Limb (tissue), 2 donors: ENCODE measurements around the gene TYW1.
"Not testable (repeated sequence)": the region's sequence is repeated elsewhere in the genome, so short reads cannot be mapped to it uniquely, and the experiment has no call there.

Experiments
- DNase-seq, 2 donors: peaks; one replicate each; pipeline ENCODE4 v3.0.0-alpha.2; 2016; ENCODE audit errors: extremely low spot score in 2 of 2

The TYW1 gene

GRCh38 chr7:66994051-66994450 is 2.6 kb upstream of the TYW1 start:
- not testable (repeated sequence) for DNase-seq

- peak; percentile 40 to 54 for DNase-seq
Measured at GRCh38 chr7:66994691-66995049, 2.0 kb upstream of the TYW1 start.

- DNase-seq = peak; percentile 91 to 96
Measured at GRCh38 chr7:66995050-66995776, 1.4 kb upstream of the TYW1 start, which contains the start of gene SBDS. SBDS (minus strand) TSS chr7:66995586; CDS start chr7:66995417, 169 bp downstream.

DNA sequence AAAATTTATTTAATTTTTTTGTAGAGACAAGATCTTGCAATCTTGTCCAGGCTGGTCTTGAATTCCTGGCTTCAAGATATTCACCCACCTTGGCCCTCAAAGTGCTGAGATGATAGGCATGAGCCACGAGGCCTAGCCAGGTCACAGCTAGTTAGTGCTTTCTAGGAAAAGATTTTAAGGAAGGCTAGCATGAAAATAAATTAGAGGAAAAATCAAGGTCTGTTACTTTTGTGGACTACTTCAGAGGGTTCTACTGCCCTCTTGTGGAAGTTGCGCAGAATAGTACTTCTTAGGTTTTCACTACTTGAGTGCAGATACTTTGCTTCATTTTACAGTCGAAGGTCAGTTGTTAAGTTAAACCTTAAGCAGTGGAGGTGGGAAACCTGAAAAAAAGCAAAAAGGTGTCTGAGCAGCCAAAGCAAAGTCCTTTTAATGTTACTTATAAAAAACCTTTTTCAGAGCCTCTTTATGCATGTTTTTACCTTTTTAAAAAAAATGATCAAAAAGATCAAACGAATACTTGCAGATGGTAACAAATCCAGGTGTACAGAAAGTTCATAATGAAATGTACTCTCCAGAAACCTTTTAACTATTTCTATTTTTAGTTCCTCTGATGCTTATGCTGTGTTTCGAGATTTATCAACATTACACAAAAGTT is 4.1 kb downstream of the TYW1 start:
- peak in 1 of 2 donors; percentile 26 for DNase-seq

DNA sequence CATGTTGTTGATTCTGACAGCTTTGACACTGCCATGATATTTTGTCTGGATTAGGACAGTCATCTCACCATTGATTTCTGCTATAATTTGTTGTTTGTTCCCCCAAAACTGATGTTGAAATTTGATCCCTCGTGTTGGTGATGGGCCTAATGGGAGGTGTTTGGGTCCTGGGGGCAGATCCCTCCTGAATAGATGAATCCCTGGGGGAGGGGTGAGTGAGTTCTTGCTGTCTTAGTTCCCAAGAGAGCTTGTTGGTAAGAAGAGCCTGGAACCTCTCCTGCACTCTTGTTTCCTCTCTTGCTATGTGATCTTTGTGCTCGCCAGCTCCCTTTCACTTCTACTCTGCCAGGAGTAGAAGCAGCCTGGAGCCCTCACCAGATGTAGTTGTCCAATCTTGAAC is 7.5 kb downstream of the TYW1 start:
- not testable (repeated sequence) for DNase-seq

DNA sequence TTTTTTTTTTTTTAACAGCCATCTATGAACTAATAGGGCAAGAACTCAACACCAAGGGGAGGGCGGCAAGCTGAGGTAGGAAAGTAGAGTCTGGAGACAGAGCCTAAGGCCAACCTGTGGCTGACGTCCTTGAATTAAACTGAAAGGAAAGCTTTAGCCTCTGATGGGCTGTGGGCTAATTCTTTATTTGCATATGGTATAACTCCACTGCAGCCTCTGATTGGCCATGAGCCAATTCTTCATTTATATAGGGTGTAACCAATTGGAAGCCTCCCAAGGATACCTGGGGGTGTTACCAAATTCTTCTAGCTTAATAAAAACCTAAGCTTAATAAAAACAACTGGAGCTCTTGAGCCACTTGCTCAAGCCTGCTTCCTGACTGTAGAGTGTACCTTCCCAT is 10.3 kb downstream of the TYW1 start:
- DNase-seq = no peak

- no peak for DNase-seq
Measured at GRCh38 chr7:67008260-67008659, 11.6 kb downstream of the TYW1 start.

GRCh38 chr7:67009677-67010076 is 13.0 kb downstream of the TYW1 start:
- DNase-seq = not testable (repeated sequence)

DNA sequence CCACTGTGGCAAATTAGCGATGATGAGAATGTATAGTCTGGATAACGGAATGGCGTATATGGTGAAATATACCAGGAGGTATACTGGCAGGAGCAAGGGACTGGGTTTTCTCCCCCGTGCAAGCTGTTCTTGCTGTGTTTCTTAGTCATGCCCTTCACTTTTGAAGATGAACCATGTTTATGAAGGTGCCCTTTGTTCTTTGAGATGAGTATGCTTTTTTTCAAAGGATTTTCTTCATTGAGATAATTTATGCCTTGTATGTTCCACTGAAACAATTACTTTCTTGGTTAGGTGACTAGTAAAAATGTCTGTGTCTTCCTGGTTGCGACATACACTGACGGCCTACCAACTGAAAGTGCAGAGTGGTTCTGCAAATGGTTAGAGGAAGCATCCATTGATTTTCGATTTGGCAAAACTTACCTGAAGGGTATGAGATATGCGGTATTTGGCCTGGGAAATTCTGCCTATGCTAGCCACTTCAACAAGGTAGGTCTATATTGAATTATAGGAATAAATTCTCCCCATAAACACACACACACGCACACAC is 17.5 kb downstream of the TYW1 start:
- not testable (repeated sequence) for DNase-seq

DNA sequence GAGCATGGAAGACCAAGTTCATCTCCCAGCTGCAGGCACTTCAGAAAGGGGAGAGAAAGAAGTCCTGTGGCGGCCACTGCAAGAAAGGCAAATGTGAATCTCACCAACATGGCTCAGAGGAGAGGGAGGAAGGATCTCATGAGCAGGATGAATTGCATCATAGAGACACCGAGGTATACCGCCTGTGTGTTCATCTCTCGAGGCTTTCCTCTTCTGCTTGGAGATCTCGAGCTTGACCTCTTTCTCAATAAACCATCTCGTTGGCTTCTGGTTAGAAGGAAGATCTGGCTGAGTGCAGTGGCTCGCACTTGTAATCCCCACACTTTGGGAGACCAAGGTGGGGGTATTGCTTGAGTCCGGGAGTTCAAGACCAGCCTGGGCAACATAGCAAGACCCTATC is 21.3 kb downstream of the TYW1 start:
- not testable (repeated sequence) for DNase-seq

DNA sequence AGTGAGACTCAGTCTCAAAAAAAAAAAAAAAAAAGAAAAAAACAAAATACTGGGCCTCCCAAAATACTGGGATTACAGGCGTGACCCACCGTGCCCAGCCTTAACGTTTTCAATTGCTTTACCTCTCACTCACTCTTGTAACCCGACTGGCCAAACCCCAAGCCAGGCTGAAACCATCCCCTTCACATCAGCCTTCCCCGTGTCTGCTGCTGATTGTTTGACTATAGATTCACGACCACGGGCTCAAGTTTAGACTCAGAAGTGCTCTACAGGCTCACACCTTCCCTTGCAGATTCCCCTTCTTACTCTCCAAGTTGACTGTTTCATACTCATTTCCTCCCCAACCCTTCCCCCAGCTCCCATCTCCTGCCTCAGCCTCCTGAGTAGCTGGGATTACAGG is 22.3 kb downstream of the TYW1 start:
- no peak for DNase-seq

DNA sequence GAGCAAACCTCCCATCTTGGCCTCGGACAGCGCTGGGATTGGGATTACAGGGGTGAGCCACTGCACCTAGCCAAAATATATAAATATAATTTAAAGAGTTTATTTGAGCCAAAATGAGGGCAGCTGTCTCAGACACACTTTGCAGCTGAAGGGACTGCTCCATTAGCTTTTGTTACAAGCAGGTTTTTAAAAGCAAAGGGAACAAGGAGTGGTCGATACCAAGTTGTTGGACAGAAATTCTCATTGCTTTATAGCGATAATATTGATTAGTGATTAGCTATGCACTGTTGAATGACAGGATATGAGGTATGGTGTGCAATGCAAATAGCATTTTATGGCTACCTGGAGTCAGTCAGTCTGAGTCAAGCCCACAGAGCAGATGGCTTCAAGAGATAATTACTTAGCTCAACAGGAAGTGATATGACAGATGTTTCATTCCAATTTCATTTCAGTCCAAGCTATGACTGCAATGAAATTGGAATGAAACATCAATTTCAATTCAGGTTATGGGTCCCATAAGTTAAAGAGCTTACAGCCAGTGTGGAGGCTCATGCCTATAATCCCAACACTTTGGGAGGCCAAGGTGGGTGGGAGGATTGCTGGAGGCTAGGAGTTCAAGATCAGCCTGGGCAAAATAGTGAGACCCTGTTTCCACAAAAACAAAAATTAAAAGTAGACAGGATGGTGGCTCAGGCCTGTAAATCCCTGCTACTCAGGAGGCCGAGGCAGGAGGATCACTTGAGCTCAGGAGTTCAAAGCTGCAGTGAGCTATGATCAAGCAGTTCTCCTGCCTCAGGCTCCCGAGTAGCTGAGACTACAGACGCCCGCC is 23.1 kb downstream of the TYW1 start:
- no peak for DNase-seq

DNA sequence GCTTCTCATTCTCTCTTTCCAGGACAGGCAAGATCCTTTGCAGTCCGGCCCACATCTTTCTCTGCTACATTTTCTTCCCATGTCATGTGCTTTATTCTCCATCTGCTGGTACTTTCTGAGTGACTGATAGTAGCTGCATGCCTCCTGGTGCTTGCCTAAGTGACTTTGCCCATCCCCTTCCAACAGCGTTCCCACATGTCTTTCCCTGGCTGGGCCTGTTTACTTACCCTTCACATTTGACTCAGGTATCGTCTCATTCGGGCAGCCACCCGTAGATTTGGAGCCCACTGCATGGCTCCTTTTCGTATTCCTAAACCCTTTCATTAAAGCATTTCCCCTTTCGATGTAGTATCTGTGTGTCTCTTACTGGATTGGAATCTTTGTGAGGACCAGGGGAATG is 24.6 kb downstream of the TYW1 start:
- DNase-seq = no peak

- DNase-seq = no peak
Measured at GRCh38 chr7:67022511-67022910, 25.9 kb downstream of the TYW1 start.

DNA sequence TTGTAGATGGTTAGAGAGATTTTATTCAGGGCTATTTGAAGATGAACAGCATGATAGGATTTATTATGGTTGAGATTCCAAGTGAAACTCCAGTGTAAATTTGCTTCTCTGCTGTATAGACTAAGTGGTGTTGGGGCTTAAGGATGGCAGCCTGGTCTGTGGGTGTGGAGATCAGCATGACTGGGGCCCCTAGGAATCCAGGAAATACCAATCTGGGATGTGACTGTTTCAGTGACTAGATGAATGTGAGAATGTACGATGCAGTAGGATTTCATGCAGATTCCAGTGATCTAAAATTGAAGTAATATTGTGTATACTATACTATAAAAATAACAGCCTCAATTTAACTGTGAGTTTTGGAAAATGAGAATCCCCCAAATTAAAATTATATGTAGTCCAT is 28.8 kb downstream of the TYW1 start:
- not testable (repeated sequence) for DNase-seq

DNA sequence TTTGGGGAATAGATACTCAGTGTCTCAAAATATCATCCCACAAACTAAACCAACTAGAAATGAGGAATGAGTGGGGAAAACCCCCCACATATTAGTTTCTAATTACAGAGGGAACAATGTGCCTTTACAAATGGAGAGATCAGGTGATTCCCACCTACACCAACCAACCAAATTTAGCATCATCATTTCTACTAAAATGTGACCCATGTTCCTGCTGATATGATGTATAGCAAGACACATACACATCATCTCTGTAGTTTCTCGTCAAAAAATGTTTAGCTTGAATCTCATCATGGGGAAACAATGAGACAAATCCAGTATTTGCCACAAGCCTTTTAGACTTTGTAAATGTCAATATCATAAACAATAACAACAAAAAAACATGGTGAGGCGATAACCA is 35.1 kb downstream of the TYW1 start:
- not testable (repeated sequence) for DNase-seq

DNA sequence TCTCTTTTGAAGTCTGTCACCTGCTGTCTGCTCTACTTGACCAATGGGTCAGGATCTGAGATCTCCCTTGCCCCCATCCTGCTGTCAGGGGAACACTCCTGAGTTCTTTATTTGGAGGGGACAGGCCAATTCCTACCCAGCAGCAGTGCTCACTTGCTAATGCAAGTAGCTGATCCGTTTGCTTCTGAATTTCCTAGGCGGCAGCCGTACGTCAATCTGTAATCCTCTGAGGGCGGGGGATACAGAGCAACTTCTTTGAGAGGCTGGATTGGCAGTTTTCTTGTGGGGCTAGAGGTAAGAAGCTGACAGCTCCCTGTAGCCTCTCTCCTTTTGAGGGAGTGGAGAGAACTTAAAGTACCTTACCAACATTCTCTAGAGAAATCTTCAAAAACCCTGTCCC is 36.6 kb downstream of the TYW1 start:
- DNase-seq = no peak

DNA sequence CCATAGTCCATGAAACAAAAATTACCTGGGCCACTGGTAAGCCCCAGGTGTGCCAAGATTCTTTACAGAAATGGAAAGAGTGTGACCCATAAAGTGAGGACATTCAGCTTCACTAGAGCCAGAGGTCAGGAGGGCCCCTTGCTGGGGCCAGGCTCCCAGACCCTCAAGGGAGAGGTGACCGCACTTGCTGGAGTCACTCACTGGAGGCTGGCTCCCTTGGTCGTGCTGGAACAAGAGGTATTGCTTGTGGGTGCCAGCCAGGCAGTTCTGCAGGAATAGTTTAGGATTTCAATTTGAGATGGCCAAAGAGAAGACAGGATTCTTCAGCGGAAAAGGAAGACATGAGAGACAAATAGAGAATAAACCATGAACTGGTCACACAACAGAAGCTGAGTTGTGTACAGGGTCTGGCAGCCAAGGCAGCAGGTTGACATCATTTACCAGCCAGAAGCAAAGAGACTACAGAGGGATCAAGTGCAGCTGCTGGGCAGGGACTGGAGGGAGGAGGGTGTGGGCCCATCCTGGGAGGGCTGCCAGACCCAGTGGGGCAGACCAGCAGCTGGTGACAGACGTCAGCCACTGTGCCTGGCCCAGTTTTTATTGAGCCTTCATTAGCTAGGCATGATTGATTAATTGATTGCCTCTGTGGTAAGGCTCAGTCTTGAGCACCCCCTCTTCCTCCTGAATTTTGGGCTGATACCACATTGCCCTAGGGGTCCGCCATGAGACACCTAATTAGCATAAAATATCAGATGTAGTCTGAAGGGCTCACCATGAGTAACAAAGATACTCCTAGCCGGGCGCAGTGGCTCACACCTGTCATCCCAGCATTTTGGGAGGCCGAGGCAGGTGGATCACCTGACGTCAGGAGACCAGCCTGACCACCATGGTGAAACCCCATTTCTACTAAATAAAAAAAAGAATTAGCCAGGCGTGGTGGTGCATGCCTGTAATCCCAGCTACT is 40.1 kb downstream of the TYW1 start:
- DNase-seq = peak in 1 of 2 donors; percentile 43

- not testable (repeated sequence) for DNase-seq
Measured at GRCh38 chr7:67040832-67041231, 44.2 kb downstream of the TYW1 start.

DNA sequence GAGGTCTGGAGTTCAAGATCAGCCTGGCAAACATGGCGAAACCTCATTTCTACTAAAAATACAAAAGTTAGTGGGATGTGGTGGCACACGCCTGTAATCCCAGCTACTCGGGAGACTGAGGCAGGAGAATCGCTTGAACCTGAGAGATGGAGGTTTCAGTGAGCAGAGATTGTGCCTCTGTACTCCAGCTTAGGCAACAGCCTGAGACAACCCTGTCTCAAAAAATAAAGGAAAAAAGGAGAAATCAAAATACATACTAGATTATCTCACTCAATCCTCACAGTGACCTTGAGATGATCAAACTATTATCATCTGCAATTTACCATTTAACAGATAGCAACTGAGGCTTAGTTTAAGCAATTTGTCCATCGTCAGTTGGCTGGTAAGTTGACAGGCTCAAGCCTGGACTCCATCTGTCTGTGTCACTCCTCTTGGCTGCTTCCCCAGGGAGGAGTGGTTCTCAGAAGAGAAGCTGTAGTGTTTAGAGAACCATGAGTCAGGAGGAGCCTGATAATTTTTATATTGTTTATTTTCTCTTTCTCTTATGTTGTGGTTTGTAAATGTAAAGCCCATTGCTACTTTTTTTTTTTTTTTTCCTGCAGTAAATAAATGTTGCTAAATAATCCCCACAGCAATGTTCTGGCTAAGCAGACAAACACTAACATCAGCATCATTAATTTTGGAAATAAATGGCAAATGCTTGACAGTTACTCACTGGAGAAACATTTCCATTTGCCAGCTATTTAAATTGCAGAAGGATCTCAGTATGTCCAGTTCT is 46.3 kb downstream of the TYW1 start:
- peak in 1 of 2 donors; percentile 13 for DNase-seq
